Smooth muscle cell (in vitro differentiated cells): ENCODE results near the gene KIAA1671. TPM values are rescaled to one million over a fixed set of nuclear protein-coding genes. Genes with fewer than 3 reads are reported as not detected.
"Not testable (repeated sequence)": the region's sequence is repeated elsewhere in the genome, so short reads cannot be mapped to it uniquely, and the experiment has no call there.

ENCODE experiments used
- DNase-seq: peaks from one replicate; lab custom pipeline; 2025; ENCODE audit not compliant: unreplicated experiment; lab: John Stamatoyannopoulos, UW
- H2AFZ ChIP-seq: fragments of 200-600 bp; sonication (generic); 2 replicates; pipeline ENCODE4 v1.6.0; 2016; ENCODE audit warnings: antibody characterized with exemption, low read depth, mild to moderate bottlenecking
- H3F3A ChIP-seq: fragments of 200-600 bp; sonication (generic); 2 replicates; pipeline ENCODE4 v1.6.0; 2017; ENCODE audit warnings: antibody characterized with exemption, low read depth
- H3K27ac ChIP-seq: fragments of 200-600 bp; sonication (generic); 2 replicates; pipeline ENCODE4 v1.5.1; 2016; ENCODE audit warnings: low read depth, mild to moderate bottlenecking
- H3K27me3 ChIP-seq: fragments of 200-600 bp; sonication (generic); 2 replicates; pipeline ENCODE4 v1.6.1; 2016; ENCODE audit warnings: low read depth, mild to moderate bottlenecking
- H3K36me3 ChIP-seq: fragments of 200-600 bp; sonication (generic); 2 replicates; pipeline ENCODE4 v1.5.1; 2016; ENCODE audit warnings: low read depth
- H3K4me1 ChIP-seq: fragments of 200-600 bp; sonication (generic); 2 replicates; pipeline ENCODE4 v1.5.1; 2016; ENCODE audit warnings: low read depth
- H3K4me2 ChIP-seq: fragments of 200-600 bp; sonication (generic); 2 replicates; pipeline ENCODE4 v1.6.0; 2016; ENCODE audit warnings: mild to moderate bottlenecking
- H3K4me3 ChIP-seq: fragments of 200-600 bp; sonication (generic); 2 replicates; pipeline ENCODE4 v1.5.1; 2016; ENCODE audit warnings: mild to moderate bottlenecking
- H3K79me2 ChIP-seq: fragments of 200-600 bp; sonication (generic); 2 replicates; pipeline ENCODE4 v1.6.0; 2016; ENCODE audit warnings: low read depth, mild to moderate bottlenecking
- H3K9ac ChIP-seq: fragments of 200-600 bp; sonication (generic); 2 replicates; pipeline ENCODE4 v1.6.0; 2016; ENCODE audit warnings: low read depth
- H3K9me3 ChIP-seq: fragments of 200-600 bp; sonication (generic); replicated peaks from 2 replicates; pipeline ENCODE4 v1.5.1; 2016; ENCODE audit warnings: low read depth
- H4K20me1 ChIP-seq: fragments of 200-600 bp; sonication (generic); 2 replicates; pipeline ENCODE4 v1.6.0; 2016; ENCODE audit warnings: low read depth
- CTCF ChIP-seq: fragments of 200-600 bp; sonication (generic); IDR thresholded peaks from 2 replicates; pipeline ENCODE4 v1.5.1; 2017; ENCODE audit warnings: borderline replicate concordance, mild to moderate bottlenecking, antibody characterized with exemption; ENCODE audit not compliant: insufficient read depth, poor library complexity, severe bottlenecking
- WGBS: methylation state at CpG from one replicate; pipeline ENCODE4 v1.1.7; 2016; ENCODE audit warnings: low lambda C conversion rate; 5-methylcytosine and 5-hydroxymethylcytosine counted together
- polyA plus RNA-seq: library from polyadenylated mRNA; unstranded; fragments of >200 nt; fragmentation: Nextera tagmentation; extraction: Ambion mirVana; gene quantifications from 2 replicates; pipeline ENCODE4 v1.2.1, GENCODE V29; 2016
- small RNA-seq: library from RNA; depleted of rRNA; stranded (forward); fragments of <200 nt; gene quantifications from one replicate; pipeline ENCODE3, GENCODE V24; 2014
- total RNA-seq: library from RNA; depleted of rRNA; stranded (reverse); fragments of >200 nt; gene quantifications from 2 replicates; pipeline ENCODE4 v1.2.3, GENCODE V29; 2014

KIAA1671 gene
- total and polyA plus RNA-seq, 2 experiments from 2014 or later = 1.7 to 7.6 TPM

- WGBS = 83% methylated on average over 4 of the region's 4 CpGs
- Histone ChIP-seq H3K27me3 (peaks cover 4% of the 10 kb centered on the region), H3K79me2 (no peaks in the 10 kb centered on the region), H2AFZ (no peak overlapping the region), H3K9ac (no peak overlapping the region), H3K4me3 (no peak overlapping the region), H3F3A (no peaks in the 10 kb centered on the region), H3K9me3 (no peaks in the 10 kb centered on the region), H3K27ac (no peak overlapping the region), H3K36me3 (no peaks in the 10 kb centered on the region), H3K4me1 (no peaks in the 10 kb centered on the region), H4K20me1 (no peaks in the 10 kb centered on the region), H3K4me2 (no peak overlapping the region)
- no peak for DNase-seq
- no peak for TF ChIP-seq CTCF
These were observed 285.0 kb downstream of the KIAA1671 start for GRCh38 chr22:25237503-25237902.

GRCh38 chr22:25238058-25238457, 285.5 kb downstream of the KIAA1671 start:
- not testable (repeated sequence) for H3K4me2 ChIP-seq, H2AFZ ChIP-seq, H3K4me1 ChIP-seq, H3K4me3 ChIP-seq, H3K9me3 ChIP-seq, H3K9ac ChIP-seq, H3F3A ChIP-seq, H3K27me3 ChIP-seq, H4K20me1 ChIP-seq, H3K36me3 ChIP-seq, H3K27ac ChIP-seq, DNase-seq, H3K79me2 ChIP-seq
- 76% methylated on average over 7 of the region's 9 CpGs for WGBS

Small RNA genes within 50 kb of the gene (small RNA-seq; reads per million reads assigned to genes)
- gene Z99916.2 = not detected

Other genes starting within 250 kb of the KIAA1671 start
- gene PIWIL3, start 178.0 kb upstream of the KIAA1671 start, total RNA-seq = 0.04 and 0.36 TPM in 2 replicates
- not detected in 2 replicates for gene PIWIL3, start 178.0 kb upstream of the KIAA1671 start, polyA plus RNA-seq
- gene SGSM1, start 146.5 kb upstream of the KIAA1671 start, total RNA-seq = 0.13 and 0.18 TPM in 2 replicates
- not detected in 2 replicates for gene SGSM1, start 146.5 kb upstream of the KIAA1671 start, polyA plus RNA-seq
- gene LHFPL7, start 6.0 kb upstream of the KIAA1671 start, total RNA-seq = not detected in 2 replicates
- not detected in 2 replicates for gene LHFPL7, start 6.0 kb upstream of the KIAA1671 start, polyA plus RNA-seq
- gene CRYBB3, start 247.1 kb downstream of the KIAA1671 start, total RNA-seq = not detected in 2 replicates
- not detected in 2 replicates for gene CRYBB3, start 247.1 kb downstream of the KIAA1671 start, polyA plus RNA-seq